Upper lobe of right lung (tissue), 1 donor: ENCODE data around the gene AHI1. TPM values are rescaled to one million over a fixed set of nuclear protein-coding genes. Genes with fewer than 3 reads are reported as not detected.

ENCODE experiments used
- ATAC-seq: fragments of 200-7000 bp; cut with Tn5 transposase; one replicate; pipeline ENCODE4 v1.9.1; 2020; ENCODE audit warnings: mild to moderate bottlenecking, moderate library complexity
- DNase-seq: peaks from one replicate; pipeline ENCODE4 v3.0.0-alpha.2; 2020
- H3K27ac ChIP-seq: fragments of 200-600 bp; one replicate; pipeline ENCODE4 v1.8.0; 2022
- H3K27me3 ChIP-seq: fragments of 200-600 bp; one replicate; pipeline ENCODE4 v1.8.0; 2022; ENCODE audit warnings: mild to moderate bottlenecking
- H3K36me3 ChIP-seq: fragments of 200-600 bp; one replicate; pipeline ENCODE4 v1.8.0; 2022
- H3K4me1 ChIP-seq: fragments of 200-600 bp; one replicate; pipeline ENCODE4 v1.8.0; 2022
- H3K4me3 ChIP-seq: fragments of 200-600 bp; one replicate; pipeline ENCODE4 v1.8.0; 2022; ENCODE audit warnings: mild to moderate bottlenecking
- H3K9me3 ChIP-seq: fragments of 200-600 bp; one replicate; pipeline ENCODE4 v1.8.0; 2022
- intact Hi-C: fragments of 100-400 bp; cut with DNase I; formaldehyde crosslinking; loops from one replicate; pipeline ENCODE4 v1.11.0; 2022
- total RNA-seq: library from RNA; stranded (reverse); fragmentation: NEBNext Ultra II Directional; extraction: Animal tissue kit (Norgen Biotek cat#: 25700); gene quantifications from one replicate; pipeline ENCODE4 v1.2.1, GENCODE V29; 2021
- TF ChIP-seq, protein P1 (sequence below): fragments of 200-600 bp; IDR thresholded peaks from one replicate; pipeline ENCODE4 v1.8.0; 2022; ENCODE audit warnings: antibody characterized with exemption
- donor health status: DM: no; HTN: yes; CAD: no; lungs with severe emphysema.

Gene AHI1
- total RNA-seq, 1 donor from 2014 or later, result 33.4 TPM

DNA sequence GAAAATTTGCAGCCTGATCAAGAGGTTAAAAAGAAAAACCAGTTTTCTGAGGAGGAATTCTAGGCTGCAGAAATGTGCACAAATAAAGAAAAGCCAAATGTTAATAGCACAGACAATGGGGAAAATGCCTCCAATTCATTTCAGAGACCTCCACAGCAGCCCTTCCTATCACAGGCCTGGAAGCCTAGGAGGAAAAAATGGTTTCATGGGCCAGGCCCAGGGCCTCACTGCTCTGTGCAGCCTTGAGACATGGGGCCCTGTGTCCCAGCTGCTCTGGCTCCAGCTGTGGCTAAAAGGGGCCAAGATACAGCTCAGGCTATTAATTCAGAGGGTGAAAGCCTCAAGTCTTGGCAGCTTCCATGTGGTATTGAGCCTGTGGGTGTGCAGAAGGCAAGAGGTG is 18.9 kb downstream of the AHI1 start:
- H3K36me3 ChIP-seq, result no peaks in the 10 kb centered on the region
- no peak for ATAC-seq
- H3K4me1 ChIP-seq, result no peaks in the 10 kb centered on the region
- peaks cover 25% of the 10 kb centered on the region for H3K9me3 ChIP-seq
- intact Hi-C loops, result no loop called here
- H3K27me3 ChIP-seq, result no peaks in the 10 kb centered on the region
- no peak overlapping the region for H3K27ac ChIP-seq
- TF ChIP-seq, protein P1, sequence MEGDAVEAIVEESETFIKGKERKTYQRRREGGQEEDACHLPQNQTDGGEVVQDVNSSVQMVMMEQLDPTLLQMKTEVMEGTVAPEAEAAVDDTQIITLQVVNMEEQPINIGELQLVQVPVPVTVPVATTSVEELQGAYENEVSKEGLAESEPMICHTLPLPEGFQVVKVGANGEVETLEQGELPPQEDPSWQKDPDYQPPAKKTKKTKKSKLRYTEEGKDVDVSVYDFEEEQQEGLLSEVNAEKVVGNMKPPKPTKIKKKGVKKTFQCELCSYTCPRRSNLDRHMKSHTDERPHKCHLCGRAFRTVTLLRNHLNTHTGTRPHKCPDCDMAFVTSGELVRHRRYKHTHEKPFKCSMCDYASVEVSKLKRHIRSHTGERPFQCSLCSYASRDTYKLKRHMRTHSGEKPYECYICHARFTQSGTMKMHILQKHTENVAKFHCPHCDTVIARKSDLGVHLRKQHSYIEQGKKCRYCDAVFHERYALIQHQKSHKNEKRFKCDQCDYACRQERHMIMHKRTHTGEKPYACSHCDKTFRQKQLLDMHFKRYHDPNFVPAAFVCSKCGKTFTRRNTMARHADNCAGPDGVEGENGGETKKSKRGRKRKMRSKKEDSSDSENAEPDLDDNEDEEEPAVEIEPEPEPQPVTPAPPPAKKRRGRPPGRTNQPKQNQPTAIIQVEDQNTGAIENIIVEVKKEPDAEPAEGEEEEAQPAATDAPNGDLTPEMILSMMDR, result no peak
- H3K4me3 ChIP-seq, result no peak overlapping the region
- no peak for DNase-seq

GRCh38 chr6:135475292-135475886 is 22.2 kb downstream of the AHI1 start:
- no peaks in the 10 kb centered on the region for H3K9me3 ChIP-seq
- DNase-seq (no peak), ATAC-seq (no peak)
- TF ChIP-seq, protein P1, result no peak
- H3K4me1 ChIP-seq, result no peaks in the 10 kb centered on the region
- H3K27ac ChIP-seq, result no peak overlapping the region
- H3K36me3 ChIP-seq, result no peaks in the 10 kb centered on the region
- no peak overlapping the region for H3K4me3 ChIP-seq
- intact Hi-C loops, result no loop called here
- no peaks in the 10 kb centered on the region for H3K27me3 ChIP-seq

DNA sequence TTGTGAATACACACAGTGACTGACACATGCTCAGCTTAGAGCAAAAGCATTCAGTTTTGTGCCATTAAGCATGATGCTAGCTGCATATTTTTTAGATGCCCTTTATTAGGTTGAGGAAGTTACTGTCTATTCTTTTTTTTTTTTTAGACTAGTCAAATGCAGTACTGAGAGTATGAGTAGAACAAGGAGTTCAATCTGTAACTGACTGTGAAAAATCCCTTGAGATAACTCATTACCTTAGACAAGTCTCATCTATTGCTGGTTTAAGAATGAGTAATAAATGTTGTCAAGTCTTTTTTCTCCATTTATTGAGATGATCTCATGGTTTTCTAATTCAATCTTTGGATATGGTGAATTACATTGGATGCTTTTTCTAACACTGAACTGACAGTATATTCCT is 23.2 kb downstream of the AHI1 start:
- Histone ChIP-seq H3K27me3 (no peaks in the 10 kb centered on the region), H3K9me3 (no peaks in the 10 kb centered on the region), H3K36me3 (no peaks in the 10 kb centered on the region), H3K27ac (no peak overlapping the region), H3K4me3 (no peak overlapping the region), H3K4me1 (no peaks in the 10 kb centered on the region)
- intact Hi-C loops, result no loop called here
- TF ChIP-seq, protein P1, result no peak
- no peak for ATAC-seq
- DNase-seq, result no peak

GRCh38 chr6:135465903-135466302 is 31.6 kb downstream of the AHI1 start:
- ATAC-seq (no peak), DNase-seq (no peak)
- H3K4me1 ChIP-seq, result no peaks in the 10 kb centered on the region
- H3K27ac ChIP-seq, result no peak overlapping the region
- no peaks in the 10 kb centered on the region for H3K9me3 ChIP-seq
- intact Hi-C loops, result no loop called here
- peaks cover 33% of the 10 kb centered on the region for H3K36me3 ChIP-seq
- no peaks in the 10 kb centered on the region for H3K27me3 ChIP-seq
- TF ChIP-seq, protein P1, result no peak
- H3K4me3 ChIP-seq, result no peak overlapping the region

- H3K36me3 ChIP-seq, result peaks cover 33% of the 10 kb centered on the region
- no peak overlapping the region for H3K4me3 ChIP-seq
- no peak overlapping the region for H3K27ac ChIP-seq
- H3K27me3 ChIP-seq, result no peaks in the 10 kb centered on the region
- intact Hi-C loops, result no loop called here
- TF ChIP-seq, protein P1, result no peak
- no peaks in the 10 kb centered on the region for H3K4me1 ChIP-seq
- H3K9me3 ChIP-seq, result no peaks in the 10 kb centered on the region
- no peak for ATAC-seq
- DNase-seq, result no peak
Observed at GRCh38 chr6:135465307-135465706, 32.2 kb downstream of the AHI1 start.

GRCh38 chr6:135464634-135465033 is 32.9 kb downstream of the AHI1 start:
- peak; percentile 20 for ATAC-seq
- intact Hi-C loops, result no loop called here

More at GRCh38 chr6:135464634-135465033, 32.9 kb downstream of the AHI1 start:
- no peak for DNase-seq
- no peaks in the 10 kb centered on the region for H3K9me3 ChIP-seq
- no peak overlapping the region for H3K4me3 ChIP-seq
- H3K27me3 ChIP-seq, result no peaks in the 10 kb centered on the region
- no peak overlapping the region for H3K27ac ChIP-seq
- H3K4me1 ChIP-seq, result no peaks in the 10 kb centered on the region
- TF ChIP-seq, protein P1, result no peak
- H3K36me3 ChIP-seq, result peaks cover 33% of the 10 kb centered on the region
